ENCODE results near the gene PDGFC. TPM values are rescaled to one million over a fixed set of nuclear protein-coding genes. Genes with fewer than 3 reads are reported as not detected.

The PDGFC gene
- total RNA-seq, 1 donor, result 42.8 TPM

DNA sequence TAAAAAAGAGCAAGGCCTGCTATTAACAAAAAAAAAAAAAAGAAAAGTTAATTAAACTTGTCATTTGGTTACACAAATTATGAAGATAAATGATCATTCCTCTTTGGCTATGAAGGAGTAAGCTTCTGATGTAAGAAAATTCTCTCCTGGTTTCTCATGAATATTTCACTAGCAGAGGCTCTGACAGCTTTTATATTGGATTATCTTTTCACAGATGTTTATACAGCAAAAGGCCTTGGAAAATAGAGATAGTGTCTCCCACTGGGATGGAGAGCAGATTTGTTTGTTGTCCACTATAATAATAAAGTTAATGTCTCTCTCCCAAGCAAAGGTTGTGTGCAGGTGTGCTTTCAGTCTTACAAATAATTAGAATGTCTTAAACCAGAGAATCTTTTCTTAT, 40.7 kb upstream of the PDGFC start:
- no peak overlapping the region for H3K4me3 ChIP-seq (ENCODE audit: low read depth, low read length)
- no peak for TF ChIP-seq CTCF (IDR thresholded peaks at IDR 0.05; ENCODE audit: insufficient read depth, low read length)
- no peak for DNase-seq (ENCODE audit: low read depth)

GRCh38 chr4:157010630-157011029, 39.0 kb upstream of the PDGFC start:
- H3K4me3 ChIP-seq (ENCODE audit: low read depth, low read length), result no peak overlapping the region
- no peak for TF ChIP-seq CTCF (IDR thresholded peaks at IDR 0.05; ENCODE audit: insufficient read depth, low read length)
- DNase-seq (ENCODE audit: low read depth), result no peak

DNA sequence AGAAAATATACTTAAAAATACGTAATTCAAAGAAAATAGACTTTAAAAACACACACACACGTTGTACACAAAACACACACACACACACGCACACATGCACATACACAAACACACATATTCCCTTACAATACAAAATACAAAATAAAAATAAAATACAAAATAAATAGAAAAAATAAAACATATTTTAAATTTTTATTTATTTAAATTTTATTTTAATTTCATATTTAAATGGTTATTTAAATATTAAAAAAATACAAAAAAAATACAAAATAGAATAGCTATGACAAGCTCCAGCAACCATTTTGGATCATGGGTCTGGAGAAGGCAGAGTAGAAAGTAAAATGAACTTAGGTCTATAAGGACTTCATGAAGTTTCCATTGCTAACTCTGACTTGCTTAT, 34.2 kb upstream of the PDGFC start:
- no peak for TF ChIP-seq CTCF (IDR thresholded peaks at IDR 0.05; ENCODE audit: insufficient read depth, low read length)
- H3K4me3 ChIP-seq (ENCODE audit: low read depth, low read length), result no peak overlapping the region
- DNase-seq (ENCODE audit: low read depth), result no peak

- TF ChIP-seq CTCF (IDR thresholded peaks at IDR 0.05; ENCODE audit: insufficient read depth, low read length), result no peak
- DNase-seq (ENCODE audit: low read depth), result no peak
- H3K4me3 ChIP-seq (ENCODE audit: low read depth, low read length), result no peak overlapping the region
Observed at GRCh38 chr4:157005193-157005592, 33.6 kb upstream of the PDGFC start.

GRCh38 chr4:157004279-157005161, 32.9 kb upstream of the PDGFC start:
- TF ChIP-seq CTCF (IDR thresholded peaks at IDR 0.05; ENCODE audit: insufficient read depth, low read length), result no peak
- H3K4me3 ChIP-seq (ENCODE audit: low read depth, low read length), result no peak overlapping the region
- peak; percentile 22 for DNase-seq (ENCODE audit: low read depth)

DNA sequence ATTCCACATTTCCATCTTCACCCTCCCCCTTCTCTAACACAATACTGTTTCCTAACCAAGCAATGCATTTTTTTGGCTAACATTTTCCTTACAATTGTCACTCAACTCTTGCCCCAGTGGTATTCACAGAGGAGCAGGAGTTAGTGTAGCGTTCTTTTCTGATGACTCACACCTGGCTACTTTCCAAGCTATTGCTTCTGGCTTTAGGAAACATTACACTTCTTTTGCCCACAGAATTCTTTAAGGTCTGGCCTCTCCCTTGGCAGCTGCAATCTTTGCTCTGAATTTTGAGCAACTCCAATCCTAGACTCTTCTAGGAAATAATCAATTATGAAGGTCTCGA, 27.5 kb upstream of the PDGFC start:
- TF ChIP-seq CTCF (IDR thresholded peaks at IDR 0.05; ENCODE audit: insufficient read depth, low read length), result no peak
- no peak overlapping the region for H3K4me3 ChIP-seq (ENCODE audit: low read depth, low read length)
- peak; percentile 100 for DNase-seq (ENCODE audit: low read depth)
